HG02943 (cell line): Measurements from ENCODE around the gene PANK4.

Experiments used
- ATAC-seq: cut with Tn5 transposase; IDR thresholded peaks from one replicate; pipeline ENCODE4 v1.9.1; 2021; ENCODE audit warnings: mild to moderate bottlenecking, low read depth, moderate library complexity; ENCODE audit not compliant: unreplicated experiment

The PANK4 gene

GRCh38 chr1:2483026-2483425 is 43.4 kb downstream of the PANK4 start:
- ATAC-seq: no peak

- no peak for ATAC-seq
Observed at GRCh38 chr1:2482588-2482987, 43.8 kb downstream of the PANK4 start.

- ATAC-seq: no peak
Observed at GRCh38 chr1:2481885-2482284, 44.5 kb downstream of the PANK4 start.

- no peak for ATAC-seq
Observed at GRCh38 chr1:2480986-2481364, 45.4 kb downstream of the PANK4 start.

GRCh38 chr1:2480236-2480985 is 46.0 kb downstream of the PANK4 start:
- ATAC-seq: no peak

- ATAC-seq: no peak
Observed at GRCh38 chr1:2479618-2480017, 46.8 kb downstream of the PANK4 start.

- ATAC-seq: no peak
Observed at GRCh38 chr1:2479186-2479585, 47.2 kb downstream of the PANK4 start.

- no peak for ATAC-seq
Observed at GRCh38 chr1:2477791-2478499, 48.5 kb downstream of the PANK4 start.

GRCh38 chr1:2477309-2477708 is 49.1 kb downstream of the PANK4 start:
- ATAC-seq: no peak

- ATAC-seq: no peak
Observed at GRCh38 chr1:2476061-2476999, 50.1 kb downstream of the PANK4 start, which contains the start of gene PLCH2. PLCH2 (plus strand) TSS chr1:2476289; CDS start chr1:2476589, 300 bp downstream.

GRCh38 chr1:2475571-2475970 is 50.8 kb downstream of the PANK4 start:
- no peak for ATAC-seq

GRCh38 chr1:2474933-2475371 is 51.4 kb downstream of the PANK4 start:
- ATAC-seq: no peak

GRCh38 chr1:2474104-2474844 is 52.1 kb downstream of the PANK4 start:
- ATAC-seq: no peak

GRCh38 chr1:2473198-2473597 is 53.2 kb downstream of the PANK4 start:
- no peak for ATAC-seq

- no peak for ATAC-seq
Observed at GRCh38 chr1:2472561-2473177, 53.7 kb downstream of the PANK4 start.

GRCh38 chr1:2472109-2472508 is 54.3 kb downstream of the PANK4 start:
- ATAC-seq: no peak

GRCh38 chr1:2471587-2472001 is 54.8 kb downstream of the PANK4 start:
- ATAC-seq: no peak

- no peak for ATAC-seq
Observed at GRCh38 chr1:2471159-2471471, 55.3 kb downstream of the PANK4 start.

GRCh38 chr1:2470290-2471158 is 55.9 kb downstream of the PANK4 start:
- ATAC-seq: no peak
